HG02840 (cell line): ENCODE results near the gene PROM2.

Experiments used
- ATAC-seq: cut with Tn5 transposase; IDR thresholded peaks from one replicate; pipeline ENCODE4 v1.9.1; 2021; ENCODE audit warnings: mild to moderate bottlenecking, moderate library complexity, moderate number of reproducible peaks; ENCODE audit not compliant: unreplicated experiment, low FRiP score

Gene PROM2

GRCh38 chr2:95334916-95335641 is 60.8 kb downstream of the PROM2 start:
- no peak for ATAC-seq

GRCh38 chr2:95336406-95336805 is 62.2 kb downstream of the PROM2 start:
- ATAC-seq = no peak

- no peak for ATAC-seq
These were observed 63.6 kb downstream of the PROM2 start for GRCh38 chr2:95337829-95338228.
